GM18873 (cell line): ENCODE results near the gene FUT7.
"Not testable (repeated sequence)": the region's sequence is repeated elsewhere in the genome, so short reads cannot be mapped to it uniquely, and the experiment has no call there.

Experiments used
- ATAC-seq: cut with Tn5 transposase; IDR thresholded peaks from one replicate; pipeline ENCODE4 v1.9.1; 2021; ENCODE audit warnings: mild to moderate bottlenecking, moderate library complexity, moderate number of reproducible peaks; ENCODE audit not compliant: unreplicated experiment, low FRiP score

FUT7 gene

DNA sequence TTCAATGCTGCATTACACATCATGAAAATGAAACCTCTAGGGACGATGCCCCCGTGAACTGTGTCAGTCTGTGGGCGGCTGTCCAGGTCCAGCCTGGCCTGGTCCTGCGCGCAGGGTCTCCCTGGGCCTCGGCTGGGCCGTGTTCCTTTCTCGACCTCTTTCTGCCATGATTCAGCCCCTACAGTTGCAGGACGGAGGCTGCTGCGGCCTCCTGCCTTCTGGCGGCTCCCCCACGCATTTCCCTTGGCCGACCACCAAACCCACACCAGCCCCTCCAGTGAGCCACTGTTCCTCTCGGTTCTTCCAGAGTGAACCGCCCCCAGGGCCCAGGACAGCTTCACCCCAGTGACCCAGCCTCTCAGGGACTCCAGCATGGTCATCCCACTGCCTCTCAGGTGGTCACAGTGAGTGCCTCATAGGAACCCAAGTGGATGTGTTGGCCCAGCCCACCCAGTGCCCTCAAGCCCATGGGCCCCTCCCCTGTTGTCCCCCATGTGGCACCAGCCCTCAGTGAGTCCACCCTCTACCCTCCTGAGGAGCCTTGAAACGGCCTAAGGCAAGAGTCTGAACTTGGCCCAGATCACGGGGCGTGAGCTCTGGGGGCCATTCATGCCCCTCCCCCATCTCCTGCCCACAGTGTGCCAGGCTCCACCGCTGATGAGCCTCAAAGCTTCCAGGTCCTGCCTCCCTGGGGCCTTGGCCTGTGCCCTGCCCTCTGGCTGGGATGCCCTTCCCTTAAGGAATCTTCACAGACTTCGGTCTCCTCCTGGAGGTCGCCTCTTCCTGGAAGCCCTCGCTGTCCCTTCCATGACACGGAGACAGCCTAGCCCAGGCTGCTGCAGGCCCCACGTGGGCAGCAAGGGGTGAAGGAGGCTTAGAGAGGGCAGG is 25.5 kb downstream of the FUT7 start:
- ATAC-seq = no peak

DNA sequence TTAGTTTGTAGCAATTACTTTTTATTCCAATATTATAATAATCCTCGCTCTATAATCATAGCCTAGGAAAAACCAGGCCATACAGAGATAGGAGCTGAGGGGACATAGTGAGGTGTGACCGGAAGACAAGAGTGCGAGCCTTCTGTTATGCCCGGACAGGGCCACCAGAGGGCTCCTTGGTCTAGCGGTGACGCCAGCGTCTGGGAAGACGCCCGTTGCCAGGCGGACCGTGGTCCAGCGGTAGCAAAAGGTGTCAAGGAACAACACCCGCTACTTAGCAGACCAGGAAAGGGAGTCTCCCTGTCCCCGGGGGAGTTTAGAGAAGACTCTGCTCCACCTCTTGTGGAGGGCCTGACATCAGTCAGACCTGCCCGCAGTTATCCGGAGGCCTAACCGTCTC is 27.6 kb downstream of the FUT7 start:
- not testable (repeated sequence) for ATAC-seq

DNA sequence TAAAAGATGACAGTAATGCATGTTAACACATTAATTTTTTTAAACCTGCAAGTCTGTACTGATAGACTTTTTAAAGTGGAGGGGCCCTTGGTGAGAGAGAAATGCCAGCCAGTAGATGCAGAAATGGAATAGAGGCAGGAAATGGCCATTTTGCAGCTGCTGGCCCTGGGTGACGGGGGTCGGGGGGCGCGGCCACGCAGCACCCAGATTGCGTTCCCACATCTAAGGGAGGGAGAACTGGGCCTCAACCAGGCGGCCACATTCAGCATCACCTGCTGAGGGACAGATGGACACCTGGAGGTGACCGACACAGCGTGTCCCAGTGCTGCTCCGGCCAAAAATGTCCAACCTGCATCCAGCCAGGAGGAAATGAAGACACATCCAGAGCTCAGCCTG is 29.2 kb downstream of the FUT7 start:
- no peak for ATAC-seq

DNA sequence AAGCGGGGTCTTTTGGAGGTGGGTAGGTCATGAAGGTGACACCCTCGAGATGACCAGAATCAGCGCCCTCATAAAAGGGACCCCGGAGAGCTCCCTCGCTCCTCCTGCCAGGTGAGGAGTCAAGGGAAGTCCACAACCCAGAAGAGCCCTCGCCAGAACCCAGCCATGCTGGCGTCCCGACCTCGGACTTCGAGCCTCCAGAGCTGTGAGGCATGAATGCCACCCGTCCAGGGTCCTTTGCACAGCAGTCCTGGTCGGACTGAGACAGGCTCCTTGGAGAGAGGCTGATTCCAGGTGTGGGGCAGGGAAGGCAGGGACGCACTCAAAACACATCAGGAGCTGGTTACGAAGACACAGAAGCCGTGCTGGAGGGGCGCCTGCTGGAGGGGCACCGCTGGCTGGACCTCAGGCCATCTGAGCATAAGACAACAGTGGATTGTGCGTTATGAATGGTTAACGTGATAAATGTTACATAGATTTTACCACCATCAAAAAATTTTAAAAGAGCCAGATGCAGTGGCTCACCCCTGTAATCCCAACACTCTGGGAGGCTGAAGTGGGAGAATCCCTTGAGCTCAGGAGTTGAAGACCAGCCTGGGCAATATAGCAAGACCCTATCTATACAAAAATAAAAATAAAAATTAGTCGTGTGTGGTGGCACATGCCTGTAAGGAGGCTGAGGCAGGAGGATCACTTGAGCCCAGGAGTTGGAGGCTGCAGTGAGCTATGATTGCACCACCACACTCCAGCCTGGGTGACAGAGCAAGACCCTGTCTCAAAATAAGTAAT is 29.8 kb downstream of the FUT7 start:
- no peak for ATAC-seq

DNA sequence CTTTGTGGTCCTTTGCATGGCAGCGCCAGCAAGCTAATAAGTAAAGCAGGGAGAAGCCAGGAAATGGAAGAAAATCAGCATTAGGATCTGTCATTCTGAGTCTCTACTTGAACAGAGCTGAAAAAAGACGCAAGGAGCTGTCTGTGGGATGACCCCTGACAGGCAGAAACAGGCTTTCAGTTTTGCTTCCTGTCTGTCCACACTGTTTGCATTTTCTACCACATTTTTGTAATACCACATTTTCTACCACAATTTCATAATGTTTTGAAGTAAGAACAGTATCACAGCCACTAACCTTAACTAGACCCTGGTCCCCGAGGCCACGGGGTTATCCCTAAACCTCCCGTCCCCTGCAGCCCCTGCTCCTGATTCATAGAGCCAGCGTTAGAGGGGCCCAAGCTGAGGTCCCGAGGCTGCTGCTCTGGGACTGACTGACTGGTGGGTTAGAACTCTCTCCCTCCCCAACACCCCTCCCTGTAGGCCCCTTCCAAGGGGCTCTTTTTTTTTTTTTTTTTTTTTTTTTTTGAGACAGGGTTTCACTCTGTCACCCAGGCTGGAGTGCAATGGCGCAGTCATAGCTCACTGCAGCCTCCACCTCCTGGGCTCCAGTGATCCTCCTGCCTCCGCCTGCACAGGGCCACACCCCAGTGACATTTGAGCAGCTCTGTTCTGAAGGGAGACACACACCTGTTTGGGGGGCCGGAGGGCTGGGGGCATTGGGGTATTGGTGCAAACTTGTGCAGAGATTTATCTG is 31.5 kb downstream of the FUT7 start:
- ATAC-seq = peak; percentile 64

DNA sequence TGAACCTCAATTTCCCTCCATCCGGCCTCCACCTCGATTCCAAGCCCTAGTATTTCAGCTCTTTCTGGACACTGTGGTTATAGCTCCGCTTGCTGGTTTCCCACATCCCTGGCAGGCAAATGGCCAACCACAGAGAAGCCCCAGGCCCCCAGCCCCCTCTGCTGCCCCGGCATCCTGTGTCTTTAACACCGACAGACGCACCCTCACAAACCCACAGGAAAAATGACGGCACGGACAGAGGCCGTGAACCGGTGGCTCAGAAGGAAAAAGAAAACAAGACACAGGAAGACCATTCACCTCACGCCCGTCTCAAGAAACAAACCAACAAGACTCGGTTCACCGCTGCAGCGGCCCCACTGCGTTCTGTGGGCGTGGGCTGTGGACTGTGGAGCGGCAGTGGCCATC is 34.1 kb downstream of the FUT7 start:
- ATAC-seq = no peak

DNA sequence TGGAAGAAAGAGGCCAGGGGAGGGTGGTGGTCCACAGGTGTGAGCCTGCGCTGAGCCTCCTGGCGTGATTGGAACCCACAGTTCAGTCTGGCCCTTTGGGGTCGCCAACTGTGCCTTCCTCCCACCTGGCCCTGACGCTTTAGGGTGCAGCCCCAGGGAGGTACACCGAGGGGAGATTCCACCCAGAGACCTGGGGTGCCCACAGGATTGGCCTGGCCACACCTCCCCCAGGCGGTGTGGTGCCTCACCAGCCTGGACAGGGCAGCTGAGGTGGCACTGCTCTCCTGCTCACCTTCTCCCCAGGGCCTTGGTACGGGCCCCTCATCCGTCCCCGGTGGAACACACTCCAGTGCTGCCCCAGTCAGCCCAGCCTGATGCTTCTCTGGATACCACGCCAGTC is 34.5 kb downstream of the FUT7 start:
- ATAC-seq = no peak

DNA sequence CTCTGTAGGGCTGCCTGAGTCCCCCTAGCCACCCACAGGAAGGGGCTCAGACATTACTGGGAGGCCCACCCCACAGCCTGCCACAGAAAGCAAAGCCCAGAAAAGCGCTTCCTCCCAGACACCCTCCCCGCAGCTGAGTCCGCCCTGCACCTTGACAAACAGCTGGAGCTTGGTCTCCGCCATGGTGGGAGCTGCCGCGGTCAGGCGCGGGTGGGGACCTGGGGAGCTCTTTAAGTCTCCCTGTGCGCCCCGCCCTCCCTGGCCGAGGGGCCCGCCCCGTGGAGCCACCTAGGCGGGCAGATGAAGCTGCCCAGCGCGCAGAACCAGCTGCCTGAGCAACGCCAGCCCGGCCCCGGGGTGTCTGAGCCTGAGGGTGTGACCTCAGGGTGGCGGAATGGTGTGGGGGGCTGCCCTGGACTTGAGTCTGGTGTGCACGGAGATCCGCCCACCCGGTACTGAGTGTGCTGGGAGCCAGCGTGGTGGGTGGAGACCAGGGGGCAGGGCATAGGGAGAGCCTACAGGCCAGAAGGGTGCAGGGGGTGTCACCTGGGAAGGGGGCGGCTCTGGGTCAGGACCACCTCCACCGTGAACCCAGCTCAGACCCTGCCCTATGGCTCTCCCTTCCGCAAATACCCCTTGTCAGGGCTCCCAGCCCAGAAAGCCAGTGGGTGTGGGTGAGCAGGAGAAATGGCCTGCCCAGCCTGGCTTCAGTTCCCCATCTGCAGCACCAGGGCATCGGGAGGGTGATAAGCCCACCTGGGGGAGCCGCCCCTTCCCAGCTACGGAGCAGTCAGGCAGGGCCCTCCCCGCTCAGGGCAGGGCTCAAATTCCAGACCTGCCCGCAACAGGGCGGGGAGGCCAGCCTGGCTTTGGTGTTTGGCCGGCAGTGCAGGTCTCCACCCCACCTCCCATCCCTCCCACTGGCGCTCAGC is 35.3 kb downstream of the FUT7 start, which contains the start of gene CLIC3:
Gene CLIC3 (minus strand): TSS at position 208 of the 932 bp plus-strand sequence. CDS start 25 bp downstream, at position 183.
- no peak for ATAC-seq

DNA sequence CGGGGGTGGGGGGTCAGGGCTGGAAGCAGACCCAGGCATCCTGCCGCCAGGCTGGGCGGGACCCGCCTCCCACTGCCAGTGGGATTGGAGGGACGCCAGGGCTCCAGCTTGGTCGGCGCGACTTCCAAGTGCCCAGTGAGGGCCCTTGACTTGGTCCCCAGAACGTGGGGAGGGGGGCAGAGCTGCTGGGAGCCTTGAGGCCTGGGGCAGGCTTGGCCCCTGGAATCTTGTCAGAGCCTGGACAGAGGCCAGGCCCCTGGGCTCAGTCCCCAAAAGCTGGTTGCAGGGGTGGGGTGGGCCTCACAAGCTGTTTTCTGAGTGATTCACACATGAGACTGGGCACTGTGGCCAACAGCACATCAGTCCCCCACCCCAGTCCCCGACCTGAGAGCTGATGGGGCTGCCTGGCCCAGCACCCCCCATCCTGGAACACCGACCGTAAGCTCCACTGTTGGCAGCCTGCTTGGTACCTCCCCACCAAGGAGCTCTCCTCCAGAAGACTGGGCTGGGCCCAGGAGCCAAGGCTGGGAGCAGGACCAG is 36.0 kb downstream of the FUT7 start:
- ATAC-seq = no peak

DNA sequence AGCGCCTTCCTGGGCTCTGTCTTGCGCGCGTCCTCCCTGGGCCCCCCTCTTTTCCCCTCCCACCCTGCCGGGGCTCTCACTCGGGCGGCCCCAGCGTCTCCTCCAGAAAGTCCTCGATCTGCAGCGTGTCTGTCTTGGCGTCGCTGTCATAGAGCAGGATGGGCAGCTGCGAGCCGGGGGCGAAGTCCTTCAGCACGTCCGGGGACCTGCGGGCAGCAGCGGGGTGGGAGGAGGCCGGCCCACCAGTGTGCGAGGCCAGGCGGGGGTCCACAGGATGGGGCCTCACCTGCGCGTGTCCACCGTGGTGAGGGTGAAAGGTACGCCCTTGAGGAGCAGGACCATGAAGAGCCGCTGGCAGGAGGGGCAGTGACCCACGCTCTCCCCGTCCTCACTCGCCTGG is 36.5 kb downstream of the FUT7 start:
- no peak for ATAC-seq

DNA sequence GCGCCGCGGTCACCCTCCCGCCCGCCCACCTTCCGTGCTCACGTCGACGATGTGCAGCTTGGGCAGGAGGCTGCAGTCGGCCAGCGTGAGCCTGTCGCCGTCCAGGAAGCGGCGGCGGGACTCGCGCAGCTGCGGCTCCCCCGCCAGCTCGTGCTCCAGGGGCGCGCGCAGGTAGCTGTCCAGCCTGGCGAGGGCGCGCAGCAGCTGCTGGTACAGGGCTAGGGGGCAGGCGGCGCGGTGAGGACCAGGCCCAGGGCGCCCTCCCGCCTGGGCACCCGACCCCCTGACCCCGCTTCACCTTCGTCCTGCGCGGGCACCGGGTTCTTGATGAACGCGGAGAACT is 37.0 kb downstream of the FUT7 start:
- ATAC-seq = no peak

DNA sequence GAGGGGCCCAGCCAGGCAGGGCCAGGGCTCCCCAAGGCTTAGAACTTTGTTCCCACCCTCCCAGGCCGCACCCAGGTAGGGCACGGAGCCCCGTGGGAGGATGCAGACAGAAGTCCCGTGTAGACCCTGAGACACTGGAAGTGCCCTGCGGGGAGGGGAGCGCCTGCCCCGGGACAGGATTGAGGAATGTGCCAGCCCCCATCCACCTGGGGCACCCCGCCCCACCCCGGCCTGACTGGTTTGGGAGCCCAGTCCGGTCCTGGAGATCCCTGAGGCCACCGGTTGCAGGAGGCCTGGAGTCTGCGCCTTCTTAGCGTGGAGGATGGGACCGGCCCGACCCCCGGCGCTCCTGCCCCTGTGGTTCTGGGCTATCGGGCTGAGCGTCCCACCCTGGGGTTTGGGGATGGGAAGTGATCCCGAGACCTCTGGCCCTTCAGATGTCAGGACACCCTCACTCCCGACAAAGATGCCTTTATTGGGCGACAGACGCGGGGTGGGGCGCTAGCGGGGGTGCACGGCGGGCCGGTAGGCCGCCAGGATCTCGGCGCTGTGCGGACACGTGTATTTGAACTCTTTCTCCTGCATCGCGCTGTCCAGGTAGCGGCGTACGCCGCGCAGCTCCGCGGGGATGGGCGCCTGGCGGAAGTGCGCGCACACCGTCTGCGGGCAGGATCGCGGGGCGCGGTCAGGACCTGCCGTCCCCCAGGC is 37.6 kb downstream of the FUT7 start:
- ATAC-seq = no peak

DNA sequence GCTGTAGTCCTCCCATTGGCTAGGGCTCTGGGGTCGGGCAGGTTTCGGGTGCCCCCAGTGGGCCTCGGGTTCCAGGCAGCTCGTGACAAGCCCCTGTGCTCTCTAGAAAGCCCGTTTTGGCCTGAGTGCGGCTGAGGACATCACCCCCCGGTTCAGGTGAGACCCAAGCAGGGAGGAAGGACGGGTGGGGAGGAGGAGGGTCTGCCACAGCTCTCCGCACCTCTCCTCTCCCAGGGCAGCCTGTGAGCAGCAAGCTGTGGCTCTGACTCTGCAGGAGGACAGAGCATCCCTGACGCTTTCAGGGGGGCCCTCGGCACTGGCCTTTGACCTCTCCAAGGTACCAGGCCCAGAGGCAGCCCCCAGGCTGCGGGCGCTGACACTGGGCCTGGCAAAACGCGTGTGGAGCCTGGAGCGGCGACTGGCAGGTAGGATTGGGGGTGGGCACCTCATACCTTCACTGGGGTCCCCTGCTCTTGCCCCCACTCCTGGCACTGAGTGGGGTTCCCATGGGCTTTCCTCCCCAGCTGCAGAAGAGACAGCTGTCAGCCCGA is 39.0 kb downstream of the FUT7 start:
- no peak for ATAC-seq

DNA sequence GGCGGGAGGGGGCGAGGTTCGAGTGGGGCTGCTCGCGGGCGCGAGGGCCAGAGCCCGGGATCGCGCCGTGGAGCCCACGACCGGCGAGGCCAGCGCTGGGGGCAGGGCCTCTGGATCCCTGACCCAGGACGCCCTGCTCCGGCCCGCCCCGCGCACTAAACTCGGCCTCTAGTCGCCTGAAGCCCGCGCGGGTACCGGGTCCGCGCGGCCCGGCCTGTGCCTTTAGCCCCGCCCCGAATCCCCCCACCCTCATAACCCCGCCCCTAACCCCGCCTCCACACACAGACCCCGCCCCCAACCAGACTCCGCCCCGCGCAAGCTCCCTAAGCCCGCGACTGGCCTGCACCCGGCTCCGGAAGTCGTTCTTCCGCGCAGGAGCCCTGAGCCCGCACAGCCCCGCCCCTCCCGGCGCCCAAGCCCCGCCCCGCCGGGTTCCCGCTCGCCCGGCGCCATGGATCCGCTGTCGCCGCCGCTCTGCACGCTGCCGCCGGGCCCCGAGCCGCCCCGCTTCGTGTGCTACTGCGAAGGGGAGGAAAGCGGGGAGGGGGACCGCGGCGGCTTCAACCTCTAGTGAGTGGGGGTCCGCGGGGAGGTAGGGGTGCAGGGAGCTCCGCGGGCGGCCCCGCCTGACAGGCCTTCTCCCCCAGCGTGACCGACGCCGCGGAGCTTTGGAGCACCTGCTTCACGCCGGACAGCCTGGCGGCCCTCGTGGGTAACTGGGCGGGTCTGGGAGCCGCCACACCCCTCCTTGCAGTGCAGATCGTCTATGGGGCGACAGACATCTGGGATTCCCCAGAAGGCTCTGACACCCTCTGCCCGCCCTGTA is 39.7 kb downstream of the FUT7 start, which contains the start of gene PAXX:
Gene PAXX (plus strand): TSS at position 430 of the 826 bp plus-strand sequence. CDS start 22 bp downstream, at position 452.
- no peak for ATAC-seq

DNA sequence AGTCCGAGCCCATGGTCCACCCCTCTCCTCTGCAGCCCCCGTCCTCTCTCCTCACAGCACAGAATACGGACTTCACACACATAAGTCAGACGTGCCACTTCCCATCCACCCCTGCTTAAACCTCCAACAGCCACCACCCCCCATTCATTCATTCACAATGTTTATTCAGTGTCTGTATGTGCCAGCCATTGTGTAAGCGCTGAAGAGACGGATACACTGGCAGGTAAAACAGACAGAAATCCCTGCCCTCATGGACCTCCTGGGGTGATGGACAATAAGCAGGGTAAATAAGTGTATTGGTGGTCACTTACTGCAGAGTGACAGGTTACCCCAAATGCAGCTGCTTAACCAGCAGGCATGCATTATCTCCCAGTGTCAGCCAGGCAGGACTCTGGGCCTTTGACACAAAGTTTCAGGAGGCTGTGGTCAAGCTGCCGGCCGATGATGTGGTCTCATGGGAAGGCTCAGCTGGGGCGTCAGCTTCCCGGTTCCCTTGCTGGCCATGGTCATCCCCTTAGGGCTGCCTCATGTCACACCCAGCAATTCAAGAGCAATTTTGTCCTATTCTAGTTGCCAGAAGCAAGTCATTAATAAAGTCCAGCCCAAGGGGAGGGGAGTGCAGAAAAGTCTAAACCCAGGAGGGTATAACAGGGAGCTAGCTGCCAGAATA is 41.5 kb downstream of the FUT7 start:
- ATAC-seq = no peak

DNA sequence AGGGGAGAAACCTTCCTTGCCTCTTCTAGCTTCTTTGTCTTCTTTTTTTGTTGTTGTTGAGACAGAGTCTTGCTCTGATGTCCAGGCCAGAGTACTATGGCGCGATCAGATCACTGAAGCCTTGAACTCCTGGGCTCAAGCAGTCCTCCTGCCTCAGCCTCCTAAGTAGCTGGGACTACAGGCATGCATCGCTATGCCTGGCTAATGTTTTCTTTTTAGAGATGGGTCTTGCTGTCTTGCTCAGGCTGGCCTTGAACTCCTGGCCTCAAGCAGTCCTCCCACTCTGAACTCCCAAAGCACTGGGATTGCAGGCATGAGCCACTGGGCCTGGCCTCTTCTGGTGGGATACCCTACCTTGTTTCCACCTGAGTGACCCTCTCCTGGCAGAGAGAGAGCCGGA is 43.0 kb downstream of the FUT7 start:
- ATAC-seq = no peak

DNA sequence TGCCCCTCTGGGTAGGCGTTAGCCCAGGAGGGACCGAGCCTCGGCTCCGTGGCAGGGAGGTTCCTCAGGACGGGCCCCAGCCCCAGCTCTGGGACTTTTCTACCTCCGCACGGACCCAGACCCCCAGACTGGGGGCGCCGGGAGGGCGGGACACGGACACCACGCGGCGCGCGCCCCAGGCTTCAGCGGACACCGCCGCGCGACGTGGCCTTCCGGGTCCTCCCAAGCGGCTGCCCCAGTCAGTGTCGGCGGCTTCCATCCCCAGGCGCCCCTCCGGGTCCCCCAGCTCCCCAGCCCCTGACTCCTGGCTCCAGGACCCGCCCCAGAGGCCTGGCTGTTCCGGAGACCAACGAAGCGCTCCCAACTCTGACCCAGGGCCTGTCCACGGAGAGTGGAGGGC is 46.0 kb downstream of the FUT7 start:
- ATAC-seq = no peak
